SU-DHL-6 (cell line): ENCODE data around the gene LOX.

Experiments used
- H2AFZ ChIP-seq: fragments of 200-600 bp; sonication (generic); 2 replicates; pipeline ENCODE4 v1.6.1; 2014; ENCODE audit warnings: low read depth, mild to moderate bottlenecking, moderate library complexity, mixed read lengths, antibody characterized with exemption, low read length; ENCODE audit not compliant: severe bottlenecking
- H3F3A ChIP-seq: fragments of 200-600 bp; shearing (Covaris generic); 2 replicates; pipeline ENCODE4 v1.6.0; 2016; ENCODE audit warnings: antibody characterized with exemption, mild to moderate bottlenecking; ENCODE audit not compliant: insufficient read depth
- H3K27ac ChIP-seq: fragments of 200-600 bp; sonication (generic); 2 replicates; pipeline ENCODE4 v1.5.1; 2016; ENCODE audit warnings: low read depth, mild to moderate bottlenecking, low read length, moderate library complexity, mixed read lengths
- H3K27me3 ChIP-seq: fragments of 200-600 bp; sonication (generic), shearing (Covaris generic); 2 replicates; pipeline ENCODE4 v1.6.0; 2014; ENCODE audit warnings: mild to moderate bottlenecking, low read length
- H3K36me3 ChIP-seq: fragments of 200-600 bp; sonication (generic); 2 replicates; pipeline ENCODE4 v1.6.1; 2014; ENCODE audit warnings: mild to moderate bottlenecking, low read length, mixed read lengths
- H3K4me2 ChIP-seq: fragments of 300-600, 200-600 bp; shearing (Covaris generic), sonication (generic); 2 replicates; pipeline ENCODE4 v1.6.0; 2014; ENCODE audit warnings: low read length, low read depth, mild to moderate bottlenecking; ENCODE audit not compliant: poor library complexity, severe bottlenecking
- H3K4me3 ChIP-seq: fragments of 200-600 bp; sonication (generic); 2 replicates; pipeline ENCODE4 v1.5.1; 2014; ENCODE audit warnings: antibody characterized with exemption, low read length, mild to moderate bottlenecking, mixed read lengths; ENCODE audit not compliant: insufficient read depth, poor library complexity, severe bottlenecking
- H3K79me2 ChIP-seq: fragments of 200-600 bp; sonication (generic); 2 replicates; pipeline ENCODE4 v1.6.1; 2014; ENCODE audit warnings: mild to moderate bottlenecking, low read length, moderate library complexity; ENCODE audit not compliant: insufficient read depth
- H3K9ac ChIP-seq: fragments of 200-600 bp; sonication (generic); 2 replicates; pipeline ENCODE4 v1.7.0; 2014; ENCODE audit warnings: mild to moderate bottlenecking, low read length
- H3K9me2 ChIP-seq: fragments of 200-600 bp; sonication (generic); replicated peaks from 2 replicates; pipeline ENCODE4 v1.6.1; 2014; ENCODE audit warnings: low read length; ENCODE audit not compliant: insufficient read depth
- H3K9me3 ChIP-seq: fragments of 200-600 bp; sonication (generic); 2 replicates; pipeline ENCODE4 v1.6.1; 2014; ENCODE audit warnings: low read length, mixed read lengths; ENCODE audit not compliant: insufficient read depth
- H4K20me1 ChIP-seq: fragments of 200-600 bp; sonication (generic); 2 replicates; pipeline ENCODE4 v1.6.1; 2014; ENCODE audit warnings: low read depth, mild to moderate bottlenecking, antibody characterized with exemption, low read length, moderate library complexity, mixed read lengths
- EZH2phosphoT487 ChIP-seq: fragments of 200-600 bp; sonication (generic), shearing (Covaris generic); conservative IDR thresholded peaks from 2 replicates; pipeline ENCODE4 v1.6.1; 2018; ENCODE audit warnings: mild to moderate bottlenecking, antibody characterized with exemption, low read length, moderate library complexity, mixed read lengths
- TF ChIP-seq, protein P1 (sequence below): fragments of 200-600 bp; sonication (generic); IDR thresholded peaks from one replicate; pipeline ENCODE4 v1.5.1; 2017; ENCODE audit warnings: antibody characterized with exemption, mild to moderate bottlenecking, low read length, moderate library complexity; ENCODE audit not compliant: insufficient read depth, poor library complexity, severe bottlenecking

LOX gene

DNA sequence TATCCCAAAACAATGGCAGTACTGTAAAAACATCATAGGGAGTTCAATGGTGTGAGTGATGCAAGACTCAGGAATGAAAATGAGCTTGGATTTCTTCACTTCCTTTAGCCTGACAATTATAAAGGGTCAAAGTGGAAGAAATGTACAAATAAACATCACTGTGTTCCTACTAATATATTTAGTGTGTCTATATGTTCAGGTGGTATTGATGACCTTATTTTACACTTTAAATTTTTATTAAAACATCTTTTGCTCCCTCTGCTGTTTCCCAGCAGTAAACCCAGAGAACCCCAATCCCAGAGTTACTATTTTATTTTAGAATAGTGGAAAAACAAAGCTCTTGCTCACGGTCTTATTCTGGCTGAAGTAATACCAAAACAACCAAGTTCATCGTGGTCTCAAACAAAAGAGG is 2.0 kb downstream of the LOX start:
- no peak overlapping the region for H3K27ac ChIP-seq
- no peaks in the 10 kb centered on the region for H3F3A ChIP-seq
- no peak overlapping the region for H3K4me3 ChIP-seq
- no peak overlapping the region for H2AFZ ChIP-seq
- no peak for TF ChIP-seq EZH2phosphoT487
- TF ChIP-seq, protein P1, sequence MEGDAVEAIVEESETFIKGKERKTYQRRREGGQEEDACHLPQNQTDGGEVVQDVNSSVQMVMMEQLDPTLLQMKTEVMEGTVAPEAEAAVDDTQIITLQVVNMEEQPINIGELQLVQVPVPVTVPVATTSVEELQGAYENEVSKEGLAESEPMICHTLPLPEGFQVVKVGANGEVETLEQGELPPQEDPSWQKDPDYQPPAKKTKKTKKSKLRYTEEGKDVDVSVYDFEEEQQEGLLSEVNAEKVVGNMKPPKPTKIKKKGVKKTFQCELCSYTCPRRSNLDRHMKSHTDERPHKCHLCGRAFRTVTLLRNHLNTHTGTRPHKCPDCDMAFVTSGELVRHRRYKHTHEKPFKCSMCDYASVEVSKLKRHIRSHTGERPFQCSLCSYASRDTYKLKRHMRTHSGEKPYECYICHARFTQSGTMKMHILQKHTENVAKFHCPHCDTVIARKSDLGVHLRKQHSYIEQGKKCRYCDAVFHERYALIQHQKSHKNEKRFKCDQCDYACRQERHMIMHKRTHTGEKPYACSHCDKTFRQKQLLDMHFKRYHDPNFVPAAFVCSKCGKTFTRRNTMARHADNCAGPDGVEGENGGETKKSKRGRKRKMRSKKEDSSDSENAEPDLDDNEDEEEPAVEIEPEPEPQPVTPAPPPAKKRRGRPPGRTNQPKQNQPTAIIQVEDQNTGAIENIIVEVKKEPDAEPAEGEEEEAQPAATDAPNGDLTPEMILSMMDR = no peak
- no peak overlapping the region for H3K9ac ChIP-seq
- no peaks in the 10 kb centered on the region for H3K79me2 ChIP-seq
- H3K9me3 ChIP-seq = no peaks in the 10 kb centered on the region
- H3K27me3 ChIP-seq = no peaks in the 10 kb centered on the region
- H3K4me2 ChIP-seq = no peak overlapping the region
- H3K9me2 ChIP-seq = no peaks in the 10 kb centered on the region
- H4K20me1 ChIP-seq = no peaks in the 10 kb centered on the region
- H3K36me3 ChIP-seq = no peaks in the 10 kb centered on the region

DNA sequence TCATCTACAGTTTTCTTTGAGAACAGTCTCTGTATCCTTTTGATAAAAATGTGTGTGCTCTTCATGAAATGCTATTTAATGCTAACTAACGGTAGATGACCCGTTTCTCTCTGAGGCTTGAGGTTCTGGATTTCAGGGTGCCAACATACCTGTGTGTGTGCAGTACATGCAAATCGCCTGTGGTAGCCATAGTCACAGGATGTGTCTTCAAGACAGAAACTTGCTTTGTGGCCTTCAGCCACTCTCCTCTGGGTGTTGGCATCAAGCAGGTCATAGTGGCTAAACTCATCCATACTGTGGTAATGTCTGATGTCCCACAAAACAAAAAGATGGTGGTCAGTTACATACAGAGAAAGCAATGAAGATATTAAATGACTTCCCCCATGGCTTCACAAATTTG is 4.2 kb downstream of the LOX start:
- no peaks in the 10 kb centered on the region for H3K79me2 ChIP-seq
- no peaks in the 10 kb centered on the region for H3K27me3 ChIP-seq
- H2AFZ ChIP-seq = no peak overlapping the region
- no peaks in the 10 kb centered on the region for H3K9me2 ChIP-seq
- H4K20me1 ChIP-seq = no peaks in the 10 kb centered on the region
- TF ChIP-seq, protein P1 = no peak
- no peak for TF ChIP-seq EZH2phosphoT487
- H3K36me3 ChIP-seq = no peaks in the 10 kb centered on the region
- no peak overlapping the region for H3K9ac ChIP-seq
- H3K4me3 ChIP-seq = no peak overlapping the region
- H3K4me2 ChIP-seq = no peak overlapping the region
- no peaks in the 10 kb centered on the region for H3F3A ChIP-seq
- no peaks in the 10 kb centered on the region for H3K9me3 ChIP-seq
- no peak overlapping the region for H3K27ac ChIP-seq

DNA sequence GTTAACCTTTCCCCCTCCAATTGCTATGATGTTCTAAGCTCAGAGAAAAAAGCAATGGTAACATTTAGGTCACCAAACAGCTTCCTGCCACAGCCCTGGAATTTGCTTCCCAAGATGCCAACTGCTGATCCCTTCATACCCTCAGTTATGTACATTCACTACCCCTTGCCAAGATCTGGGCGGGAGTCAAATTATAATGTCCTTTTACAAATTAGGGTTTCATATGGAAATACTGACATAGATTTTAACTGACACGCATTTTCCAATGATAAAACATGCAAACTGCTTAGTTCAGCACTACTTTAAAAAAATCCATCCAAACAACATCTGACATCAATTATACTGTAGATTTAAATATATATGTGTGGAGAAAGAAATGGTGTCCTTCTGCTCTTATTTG is 5.0 kb downstream of the LOX start:
- no peaks in the 10 kb centered on the region for H3K36me3 ChIP-seq
- TF ChIP-seq EZH2phosphoT487 = no peak
- TF ChIP-seq, protein P1 = no peak
- no peaks in the 10 kb centered on the region for H3K9me3 ChIP-seq
- no peaks in the 10 kb centered on the region for H3K27me3 ChIP-seq
- H3K4me2 ChIP-seq = no peak overlapping the region
- no peaks in the 10 kb centered on the region for H3F3A ChIP-seq
- H3K79me2 ChIP-seq = no peaks in the 10 kb centered on the region
- H3K9me2 ChIP-seq = no peaks in the 10 kb centered on the region
- H3K4me3 ChIP-seq = no peak overlapping the region
- no peak overlapping the region for H3K27ac ChIP-seq
- no peaks in the 10 kb centered on the region for H4K20me1 ChIP-seq
- H3K9ac ChIP-seq = no peak overlapping the region
- no peak overlapping the region for H2AFZ ChIP-seq

DNA sequence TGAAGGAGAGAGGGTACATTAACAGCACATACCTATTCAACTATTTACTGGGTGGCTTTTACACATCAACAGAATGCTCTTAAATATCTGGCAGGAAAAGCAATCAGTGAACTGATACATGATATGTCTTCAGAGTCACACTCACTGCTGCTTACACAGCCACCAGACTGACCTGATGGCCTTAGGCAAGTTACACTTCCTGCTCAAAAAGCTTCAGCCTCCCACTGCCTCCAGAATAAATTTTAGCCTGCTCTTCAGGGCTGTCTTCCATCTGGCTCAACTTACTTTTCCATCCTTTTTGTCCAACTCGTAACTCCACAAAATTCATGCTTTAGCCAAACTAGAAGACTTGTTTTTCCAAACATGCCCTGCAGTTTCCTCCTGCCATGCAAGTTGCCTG is 10.7 kb downstream of the LOX start:
- TF ChIP-seq, protein P1 = no peak
- TF ChIP-seq EZH2phosphoT487 = no peak
- Histone ChIP-seq H3K36me3 (no peaks in the 10 kb centered on the region), H3K9me2 (no peaks in the 10 kb centered on the region), H3F3A (no peaks in the 10 kb centered on the region), H3K9ac (no peak overlapping the region), H3K27me3 (no peaks in the 10 kb centered on the region), H2AFZ (no peak overlapping the region), H3K27ac (no peak overlapping the region), H3K9me3 (no peaks in the 10 kb centered on the region), H3K4me2 (no peak overlapping the region), H4K20me1 (no peaks in the 10 kb centered on the region), H3K4me3 (no peak overlapping the region), H3K79me2 (no peaks in the 10 kb centered on the region)
